ENCODE data around the gene PCNX2. TPM values are rescaled to one million over a fixed set of nuclear protein-coding genes. Genes with fewer than 3 reads are reported as not detected.

PCNX2 gene
- total RNA-seq, 2 donors from 2014 or later = 23.9 to 39.1 TPM

DNA sequence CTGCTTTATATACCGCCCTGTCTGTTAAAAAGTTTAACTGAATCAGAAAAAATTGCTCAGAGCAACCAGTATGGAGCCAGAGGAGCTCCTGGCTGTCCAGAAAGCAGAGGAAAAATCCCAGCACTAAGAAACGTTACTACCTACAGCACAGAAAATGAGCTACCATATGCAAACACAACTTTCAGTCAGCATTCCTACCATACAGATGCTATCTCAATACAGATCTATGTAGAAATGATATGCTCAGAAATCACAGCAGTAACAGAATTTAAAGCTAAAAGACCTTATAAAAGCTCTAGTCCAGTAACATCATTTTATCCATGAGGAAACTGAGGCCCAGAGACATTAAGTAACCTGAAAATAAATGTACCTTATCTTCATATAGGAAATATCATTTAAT is 38.7 kb downstream of the PCNX2 start:
- Histone ChIP-seq H3K36me3 (ENCODE audit: control insufficient read depth, insufficient read depth, low read length) (peaks cover 2% of the 10 kb centered on the region), H3K27me3 (ENCODE audit: control insufficient read depth, insufficient read depth, low read length, poor library complexity, severe bottlenecking) (no peaks in the 10 kb centered on the region), H3K27ac (ENCODE audit: low read depth, low read length) (no peak overlapping the region), H3K9ac (ENCODE audit: extremely low read depth, low read length, poor library complexity, severe bottlenecking) (no peak overlapping the region), H3K4me1 (ENCODE audit: control insufficient read depth, insufficient read depth, low read length) (no peaks in the 10 kb centered on the region), H3K4me3 (ENCODE audit: low read length) (no peak overlapping the region), H3K9me3 (ENCODE audit: control insufficient read depth, low read length) (no peaks in the 10 kb centered on the region)
- H3K9me3 Mint-ChIP-seq = no peaks in the 10 kb centered on the region
- peaks cover 9% of the 10 kb centered on the region for H3K4me1 Mint-ChIP-seq
- 88 to 89% methylated on average over 1 to 2 of the region's 2 CpGs for WGBS, 2 experiments (ENCODE audit: insufficient coverage in 1 of 2, insufficient read length in 1 of 2)
- no peak overlapping the region for H3K4me3 Mint-ChIP-seq
- peaks cover 41% of the 10 kb centered on the region for H3K36me3 Mint-ChIP-seq (ENCODE audit: low read depth)
- TF ChIP-seq, protein P1, sequence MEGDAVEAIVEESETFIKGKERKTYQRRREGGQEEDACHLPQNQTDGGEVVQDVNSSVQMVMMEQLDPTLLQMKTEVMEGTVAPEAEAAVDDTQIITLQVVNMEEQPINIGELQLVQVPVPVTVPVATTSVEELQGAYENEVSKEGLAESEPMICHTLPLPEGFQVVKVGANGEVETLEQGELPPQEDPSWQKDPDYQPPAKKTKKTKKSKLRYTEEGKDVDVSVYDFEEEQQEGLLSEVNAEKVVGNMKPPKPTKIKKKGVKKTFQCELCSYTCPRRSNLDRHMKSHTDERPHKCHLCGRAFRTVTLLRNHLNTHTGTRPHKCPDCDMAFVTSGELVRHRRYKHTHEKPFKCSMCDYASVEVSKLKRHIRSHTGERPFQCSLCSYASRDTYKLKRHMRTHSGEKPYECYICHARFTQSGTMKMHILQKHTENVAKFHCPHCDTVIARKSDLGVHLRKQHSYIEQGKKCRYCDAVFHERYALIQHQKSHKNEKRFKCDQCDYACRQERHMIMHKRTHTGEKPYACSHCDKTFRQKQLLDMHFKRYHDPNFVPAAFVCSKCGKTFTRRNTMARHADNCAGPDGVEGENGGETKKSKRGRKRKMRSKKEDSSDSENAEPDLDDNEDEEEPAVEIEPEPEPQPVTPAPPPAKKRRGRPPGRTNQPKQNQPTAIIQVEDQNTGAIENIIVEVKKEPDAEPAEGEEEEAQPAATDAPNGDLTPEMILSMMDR (conservative IDR thresholded peaks at IDR 0.05) = no peak
- H3K27ac Mint-ChIP-seq = no peak overlapping the region
- H3K27me3 Mint-ChIP-seq (ENCODE audit: insufficient read depth) = no peaks in the 10 kb centered on the region
- no peak for DNase-seq

DNA sequence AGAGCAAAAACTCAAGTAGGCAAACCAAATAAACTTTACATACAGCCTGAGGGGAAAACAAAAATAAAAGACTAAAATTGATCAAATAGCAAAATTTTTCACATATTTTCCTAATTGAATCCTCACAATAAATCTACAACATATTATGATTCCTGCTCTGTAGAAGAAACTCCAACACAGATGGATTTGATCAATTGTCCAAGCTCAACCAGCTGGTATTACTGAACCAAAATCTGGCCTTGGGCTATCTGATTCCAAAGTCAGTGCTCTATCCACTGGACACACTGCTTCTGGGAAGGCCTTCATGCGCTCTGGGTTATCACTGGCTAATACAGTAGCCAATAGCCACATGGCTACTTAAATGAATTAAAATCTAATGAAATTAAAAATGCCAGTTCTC is 39.3 kb downstream of the PCNX2 start:
- H3K27me3 Mint-ChIP-seq (ENCODE audit: insufficient read depth) = no peaks in the 10 kb centered on the region
- Histone ChIP-seq H3K9me3 (ENCODE audit: control insufficient read depth, low read length) (no peaks in the 10 kb centered on the region), H3K27ac (ENCODE audit: low read depth, low read length) (no peak overlapping the region), H3K9ac (ENCODE audit: extremely low read depth, low read length, poor library complexity, severe bottlenecking) (no peak overlapping the region), H3K4me1 (ENCODE audit: control insufficient read depth, insufficient read depth, low read length) (no peaks in the 10 kb centered on the region), H3K4me3 (ENCODE audit: low read length) (no peak overlapping the region), H3K36me3 (ENCODE audit: control insufficient read depth, insufficient read depth, low read length) (no peaks in the 10 kb centered on the region), H3K27me3 (ENCODE audit: control insufficient read depth, insufficient read depth, low read length, poor library complexity, severe bottlenecking) (no peaks in the 10 kb centered on the region)
- no peak for DNase-seq
- H3K4me3 Mint-ChIP-seq = no peak overlapping the region
- WGBS, 2 experiments (ENCODE audit: insufficient coverage in 1 of 2, insufficient read length in 1 of 2) = 93 to 100% methylated on average over 1 of the region's 1 CpG
- H3K9me3 Mint-ChIP-seq = no peaks in the 10 kb centered on the region
- H3K27ac Mint-ChIP-seq = no peak overlapping the region
- H3K4me1 Mint-ChIP-seq = peaks cover 11% of the 10 kb centered on the region
- peaks cover 40% of the 10 kb centered on the region for H3K36me3 Mint-ChIP-seq (ENCODE audit: low read depth)
- TF ChIP-seq, protein P1 (conservative IDR thresholded peaks at IDR 0.05) = no peak

DNA sequence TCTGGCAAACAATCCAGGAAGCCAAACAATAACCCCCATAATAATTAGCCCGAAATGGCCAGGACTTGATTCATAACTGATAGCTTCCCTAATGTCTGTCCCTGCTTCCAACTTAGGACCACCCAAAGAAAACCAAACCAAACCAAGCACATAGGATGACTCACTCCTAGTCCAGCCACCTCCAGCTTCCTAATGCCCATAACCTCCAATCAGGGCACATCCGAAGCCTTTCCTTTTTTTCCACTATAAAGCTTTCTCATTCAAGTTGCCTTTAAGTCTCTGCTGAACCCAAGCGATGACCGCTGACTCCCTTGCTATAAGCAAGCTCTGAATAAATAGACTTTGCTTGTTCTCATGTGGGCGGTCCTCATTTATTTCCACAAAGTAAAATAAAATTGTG is 40.4 kb downstream of the PCNX2 start:
- Mint-ChIP-seq H3K4me3 (no peak overlapping the region), H3K27ac (no peak overlapping the region), H3K27me3 (ENCODE audit: insufficient read depth) (no peaks in the 10 kb centered on the region), H3K36me3 (ENCODE audit: low read depth) (peaks cover 45% of the 10 kb centered on the region), H3K9me3 (no peaks in the 10 kb centered on the region), H3K4me1 (peaks cover 11% of the 10 kb centered on the region)
- Histone ChIP-seq H3K27me3 (ENCODE audit: control insufficient read depth, insufficient read depth, low read length, poor library complexity, severe bottlenecking) (no peaks in the 10 kb centered on the region), H3K4me1 (ENCODE audit: control insufficient read depth, insufficient read depth, low read length) (no peaks in the 10 kb centered on the region), H3K9ac (ENCODE audit: extremely low read depth, low read length, poor library complexity, severe bottlenecking) (no peak overlapping the region), H3K27ac (ENCODE audit: low read depth, low read length) (no peak overlapping the region), H3K4me3 (ENCODE audit: low read length) (no peak overlapping the region), H3K36me3 (ENCODE audit: control insufficient read depth, insufficient read depth, low read length) (no peaks in the 10 kb centered on the region), H3K9me3 (ENCODE audit: control insufficient read depth, low read length) (no peaks in the 10 kb centered on the region)
- DNase-seq = peak; percentile 32
- 89 to 92% methylated on average over 5 of the region's 5 CpGs for WGBS, 2 experiments (ENCODE audit: insufficient coverage in 1 of 2, insufficient read length in 1 of 2)
- TF ChIP-seq, protein P1 (conservative IDR thresholded peaks at IDR 0.05) = no peak

Measured in endodermal cell (in vitro differentiated cells).